Hepatocyte (in vitro differentiated cells): ENCODE measurements around the gene ANP32D.
"Not testable (repeated sequence)": the region's sequence is repeated elsewhere in the genome, so short reads cannot be mapped to it uniquely, and the experiment has no call there.

ENCODE experiments used
- EZH2 ChIP-seq: fragments of 200-600 bp; sonication (generic); IDR thresholded peaks from 2 replicates; pipeline ENCODE4 v1.6.1; 2016; ENCODE audit warnings: antibody characterized with exemption, mild to moderate bottlenecking, borderline replicate concordance
- EZH2phosphoT487 ChIP-seq: fragments of 200-600 bp; sonication (generic); IDR thresholded peaks from one replicate; pipeline ENCODE4 v1.6.1; 2018; ENCODE audit warnings: antibody characterized with exemption, mild to moderate bottlenecking, low read depth, moderate library complexity; ENCODE audit not compliant: unreplicated experiment, severe bottlenecking
- TF ChIP-seq, protein P1 (sequence below): fragments of 200-600 bp; sonication (generic); IDR thresholded peaks from 2 replicates; pipeline ENCODE4 v1.5.1; 2016; ENCODE audit warnings: antibody characterized with exemption, mild to moderate bottlenecking; ENCODE audit not compliant: poor library complexity

DNA sequence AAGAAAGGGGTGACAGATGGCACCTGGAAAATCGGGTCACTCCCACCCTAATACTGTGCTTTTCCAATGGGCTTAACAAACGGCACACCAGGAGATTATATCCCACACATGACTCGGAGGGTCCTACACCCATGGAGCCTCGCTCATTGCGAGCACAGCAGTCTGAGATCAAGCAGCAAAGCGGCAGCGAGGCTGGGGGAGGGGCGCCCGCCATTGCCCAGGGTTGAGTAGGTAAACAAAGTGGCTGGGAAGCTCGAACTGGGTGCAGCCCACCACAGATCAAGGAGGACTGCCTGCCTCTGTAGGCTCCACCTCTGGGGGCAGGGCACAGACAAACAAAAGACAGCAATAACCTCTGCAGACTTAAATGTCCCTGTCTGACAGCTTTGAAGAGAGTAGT lies 38.3 kb upstream of the ANP32D start:
- TF ChIP-seq, protein P1, sequence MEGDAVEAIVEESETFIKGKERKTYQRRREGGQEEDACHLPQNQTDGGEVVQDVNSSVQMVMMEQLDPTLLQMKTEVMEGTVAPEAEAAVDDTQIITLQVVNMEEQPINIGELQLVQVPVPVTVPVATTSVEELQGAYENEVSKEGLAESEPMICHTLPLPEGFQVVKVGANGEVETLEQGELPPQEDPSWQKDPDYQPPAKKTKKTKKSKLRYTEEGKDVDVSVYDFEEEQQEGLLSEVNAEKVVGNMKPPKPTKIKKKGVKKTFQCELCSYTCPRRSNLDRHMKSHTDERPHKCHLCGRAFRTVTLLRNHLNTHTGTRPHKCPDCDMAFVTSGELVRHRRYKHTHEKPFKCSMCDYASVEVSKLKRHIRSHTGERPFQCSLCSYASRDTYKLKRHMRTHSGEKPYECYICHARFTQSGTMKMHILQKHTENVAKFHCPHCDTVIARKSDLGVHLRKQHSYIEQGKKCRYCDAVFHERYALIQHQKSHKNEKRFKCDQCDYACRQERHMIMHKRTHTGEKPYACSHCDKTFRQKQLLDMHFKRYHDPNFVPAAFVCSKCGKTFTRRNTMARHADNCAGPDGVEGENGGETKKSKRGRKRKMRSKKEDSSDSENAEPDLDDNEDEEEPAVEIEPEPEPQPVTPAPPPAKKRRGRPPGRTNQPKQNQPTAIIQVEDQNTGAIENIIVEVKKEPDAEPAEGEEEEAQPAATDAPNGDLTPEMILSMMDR = not testable (repeated sequence)
- TF ChIP-seq EZH2phosphoT487, EZH2: not testable (repeated sequence)
